ENCODE data around the gene GJC2. TPM values are rescaled to one million over a fixed set of nuclear protein-coding genes. Genes with fewer than 3 reads are reported as not detected.

The GJC2 gene
- total and polyA plus RNA-seq, 2 donors from 2014 or later: 0.73 to 6.0 TPM

GRCh38 chr1:228144193-228144992 is 5.3 kb upstream of the GJC2 start:
- peak in 2 of 5 donors; percentile 31 to 63 for DNase-seq
- Histone ChIP-seq H3K9ac (ENCODE audit: low read length in 3 of 3) (no peak overlapping the region), H3K9me3 (ENCODE audit: control insufficient read depth in 2 of 3, insufficient read depth in 1 of 3, low read length in 3 of 3) (no peaks in the 10 kb centered on the region), H3K27ac (ENCODE audit: low read depth in 2 of 2, low read length in 2 of 2) (no peak overlapping the region), H3K36me3 (ENCODE audit: control insufficient read depth in 2 of 3, insufficient read depth in 3 of 3, low read length in 3 of 3) (peaks cover 0 to 13% (median 0%) of the 10 kb centered on the region in 3 donors), H3K4me3 (ENCODE audit: low read length in 3 of 3) (no peak overlapping the region), H3K4me1 (ENCODE audit: control insufficient read depth in 2 of 3, insufficient read depth in 2 of 3, low read depth in 1 of 3, low read length in 3 of 3) (peaks cover 0 to 40% (median 25%) of the 10 kb centered on the region in 3 donors), H3K27me3 (ENCODE audit: control insufficient read depth, insufficient read depth, low read length) (no peaks in the 10 kb centered on the region)
- TF ChIP-seq CTCF (IDR thresholded peaks at IDR 0.05; ENCODE audit: borderline replicate concordance, extremely low read depth, insufficient read depth): no peak
- intact Hi-C loops (cut with DNase I): no loop called here
- FAIRE-seq: no peak

GRCh38 chr1:228144993-228145343 is 4.8 kb upstream of the GJC2 start:
- Histone ChIP-seq H3K27ac (ENCODE audit: low read depth in 2 of 2, low read length in 2 of 2) (no peak overlapping the region), H3K9me3 (ENCODE audit: control insufficient read depth in 2 of 3, insufficient read depth in 1 of 3, low read length in 3 of 3) (no peaks in the 10 kb centered on the region), H3K27me3 (ENCODE audit: control insufficient read depth, insufficient read depth, low read length) (no peaks in the 10 kb centered on the region), H3K36me3 (ENCODE audit: control insufficient read depth in 2 of 3, insufficient read depth in 3 of 3, low read length in 3 of 3) (peaks cover 0 to 13% (median 0%) of the 10 kb centered on the region in 3 donors), H3K4me3 (ENCODE audit: low read length in 3 of 3) (no peak overlapping the region), H3K4me1 (ENCODE audit: control insufficient read depth in 2 of 3, insufficient read depth in 2 of 3, low read depth in 1 of 3, low read length in 3 of 3) (peaks cover 0 to 44% (median 25%) of the 10 kb centered on the region in 3 donors), H3K9ac (ENCODE audit: low read length in 3 of 3) (no peak overlapping the region)
- no peak for TF ChIP-seq CTCF (IDR thresholded peaks at IDR 0.05; ENCODE audit: borderline replicate concordance, extremely low read depth, insufficient read depth)
- no peak for FAIRE-seq
- intact Hi-C loops (cut with DNase I): no loop called here
- peak in 1 of 5 donors; percentile 33 for DNase-seq

GRCh38 chr1:228145463-228146416 is 4.0 kb upstream of the GJC2 start:
- DNase-seq (peak in 2 of 5 donors; percentile 35 to 64), FAIRE-seq (no peak)
- Histone ChIP-seq H3K9me3 (ENCODE audit: control insufficient read depth in 2 of 3, insufficient read depth in 1 of 3, low read length in 3 of 3) (no peaks in the 10 kb centered on the region), H3K27me3 (ENCODE audit: control insufficient read depth, insufficient read depth, low read length) (no peaks in the 10 kb centered on the region), H3K27ac (ENCODE audit: low read depth in 2 of 2, low read length in 2 of 2) (no peak overlapping the region), H3K9ac (ENCODE audit: low read length in 3 of 3) (no peak overlapping the region), H3K36me3 (ENCODE audit: control insufficient read depth in 2 of 3, insufficient read depth in 3 of 3, low read length in 3 of 3) (peaks cover 0 to 13% (median 0%) of the 10 kb centered on the region in 3 donors), H3K4me3 (ENCODE audit: low read length in 3 of 3) (no peak overlapping the region), H3K4me1 (ENCODE audit: control insufficient read depth in 2 of 3, insufficient read depth in 2 of 3, low read depth in 1 of 3, low read length in 3 of 3) (peaks cover 0 to 51% (median 25%) of the 10 kb centered on the region in 3 donors)
- TF ChIP-seq CTCF (IDR thresholded peaks at IDR 0.05; ENCODE audit: borderline replicate concordance, extremely low read depth, insufficient read depth): no peak
- intact Hi-C loops (cut with DNase I): no loop called here
